Stomach (tissue), 4 donors: ENCODE data around the gene EMILIN1.

ENCODE experiments used
- CTCF ChIP-seq, 7 experiments: fragments of 450-650 bp in 4 of 7; fragments of 200-600 bp in 3 of 7; sonication (generic) in 3 of 7; IDR thresholded peaks; one replicate each; pipeline ENCODE4 v1.5.1; 2016 to 2019; ENCODE audit warnings: antibody characterized with exemption in 7 of 7, control low read depth in 2 of 7, mild to moderate bottlenecking in 1 of 7
- POLR2AphosphoS5 ChIP-seq, 3 donors: sonication (generic); formaldehyde crosslinking; IDR thresholded peaks; one replicate each; pipeline ENCODE4 v1.6.1; 2016; ENCODE audit warnings: antibody characterized with exemption in 3 of 3

- no peak for TF ChIP-seq CTCF (IDR thresholded peaks at IDR 0.05)
- no peak for TF ChIP-seq POLR2AphosphoS5 (IDR thresholded peaks at IDR 0.05)
Measured at GRCh38 chr2:27133195-27133875, 54.9 kb downstream of the EMILIN1 start.
